Thyroid gland (tissue), 4 donors: ENCODE results near the gene SPATA31A1.
"Not testable (repeated sequence)": the region's sequence is repeated elsewhere in the genome, so short reads cannot be mapped to it uniquely, and the experiment has no call there.

ENCODE experiments used
- CTCF ChIP-seq, 6 experiments: fragments of 200-600 bp in 3 of 6; fragments of 450-650 bp in 3 of 6; sonication (generic) in 3 of 6; IDR thresholded peaks; one replicate each; pipeline ENCODE4 v1.5.1; 2016 to 2019; ENCODE audit warnings: antibody characterized with exemption in 6 of 6, mild to moderate bottlenecking in 2 of 6, inconsistent platforms in 1 of 6, moderate library complexity in 1 of 6
- POLR2A ChIP-seq, 2 donors: fragments of 450-650 bp; IDR thresholded peaks; one replicate each; pipeline ENCODE4 v1.6.1; 2017; ENCODE audit warnings: antibody characterized with exemption in 2 of 2, mild to moderate bottlenecking in 2 of 2, moderate library complexity in 1 of 2

GRCh38 chr9:39407261-39408204, 52.1 kb downstream of the SPATA31A1 start:
- not testable (repeated sequence) for TF ChIP-seq CTCF, POLR2A (IDR thresholded peaks at IDR 0.05)
